Measurements from ENCODE around the gene MND1. TPM values are rescaled to one million over a fixed set of nuclear protein-coding genes. Genes with fewer than 3 reads are reported as not detected.

Gene MND1
- total and polyA plus RNA-seq, 11 donors = 0.27 to 1.3 (median 0.40) TPM; not detected in 6

DNA sequence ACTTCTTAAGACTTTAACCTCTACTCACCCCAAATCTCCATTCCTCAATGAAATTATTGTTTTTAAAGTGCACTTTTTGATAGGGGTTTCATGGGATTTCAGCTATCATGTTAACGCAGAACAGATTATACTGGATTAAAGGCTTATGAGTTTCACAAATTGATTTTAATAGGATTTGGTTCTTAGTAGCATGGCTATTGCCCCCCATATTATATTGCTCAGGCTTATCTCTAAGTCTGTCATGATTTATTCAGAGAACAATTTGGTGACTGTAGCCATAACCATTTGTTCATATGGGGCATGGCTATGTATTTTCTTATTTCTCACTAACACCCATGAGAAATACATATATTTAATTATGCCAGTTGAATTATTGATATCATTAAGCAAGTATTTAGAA is 57.0 kb downstream of the MND1 start:
- H3K36me3 ChIP-seq = no peaks in the 10 kb centered on the region
- no peak overlapping the region for H3K27ac ChIP-seq
- ATAC-seq (no peak), DNase-seq (no peak)
- H3K27me3 ChIP-seq = no peaks in the 10 kb centered on the region
- WGBS, 4 donors = 96 to 99% (median 97%) methylated on average over 1 of the region's 1 CpG
- TF ChIP-seq POLR2A (IDR thresholded peaks at IDR 0.05) = no peak
- TF ChIP-seq, protein P1, sequence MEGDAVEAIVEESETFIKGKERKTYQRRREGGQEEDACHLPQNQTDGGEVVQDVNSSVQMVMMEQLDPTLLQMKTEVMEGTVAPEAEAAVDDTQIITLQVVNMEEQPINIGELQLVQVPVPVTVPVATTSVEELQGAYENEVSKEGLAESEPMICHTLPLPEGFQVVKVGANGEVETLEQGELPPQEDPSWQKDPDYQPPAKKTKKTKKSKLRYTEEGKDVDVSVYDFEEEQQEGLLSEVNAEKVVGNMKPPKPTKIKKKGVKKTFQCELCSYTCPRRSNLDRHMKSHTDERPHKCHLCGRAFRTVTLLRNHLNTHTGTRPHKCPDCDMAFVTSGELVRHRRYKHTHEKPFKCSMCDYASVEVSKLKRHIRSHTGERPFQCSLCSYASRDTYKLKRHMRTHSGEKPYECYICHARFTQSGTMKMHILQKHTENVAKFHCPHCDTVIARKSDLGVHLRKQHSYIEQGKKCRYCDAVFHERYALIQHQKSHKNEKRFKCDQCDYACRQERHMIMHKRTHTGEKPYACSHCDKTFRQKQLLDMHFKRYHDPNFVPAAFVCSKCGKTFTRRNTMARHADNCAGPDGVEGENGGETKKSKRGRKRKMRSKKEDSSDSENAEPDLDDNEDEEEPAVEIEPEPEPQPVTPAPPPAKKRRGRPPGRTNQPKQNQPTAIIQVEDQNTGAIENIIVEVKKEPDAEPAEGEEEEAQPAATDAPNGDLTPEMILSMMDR (IDR thresholded peaks at IDR 0.05) = no peak
- intact Hi-C loops (cut with DNase I) = no loop called here
- no peaks in the 10 kb centered on the region for H3K4me1 ChIP-seq
- no peaks in the 10 kb centered on the region for H3K9me3 ChIP-seq
- H3K4me3 ChIP-seq = no peak overlapping the region

DNA sequence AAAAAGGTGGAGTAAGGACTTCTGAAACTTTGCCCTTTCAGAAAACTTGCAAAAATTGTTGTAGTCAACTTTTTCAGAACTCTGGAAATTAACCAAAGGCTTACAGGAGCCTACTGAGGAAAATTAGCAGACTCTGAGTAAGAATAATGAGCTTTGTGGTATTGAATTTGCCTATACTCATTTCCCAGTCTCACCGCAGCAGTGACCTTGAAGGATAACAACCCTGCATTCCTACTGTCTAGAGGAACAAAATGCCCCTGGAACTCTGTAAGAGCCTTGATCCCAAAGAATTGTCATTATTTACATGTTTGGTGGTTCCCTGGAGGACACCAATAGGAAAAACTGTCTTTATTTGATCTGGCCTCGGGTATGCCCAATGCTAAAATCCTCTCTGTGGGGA is 57.9 kb downstream of the MND1 start:
- intact Hi-C loops (cut with DNase I) = no loop called here
- ATAC-seq (no peak), DNase-seq (no peak)
- 88 to 93% (median 90%) methylated on average over 2 of the region's 2 CpGs for WGBS, 4 donors
- Histone ChIP-seq H3K27ac (no peak overlapping the region), H3K36me3 (no peaks in the 10 kb centered on the region), H3K9me3 (no peaks in the 10 kb centered on the region), H3K4me1 (no peaks in the 10 kb centered on the region), H3K27me3 (no peaks in the 10 kb centered on the region), H3K4me3 (no peak overlapping the region)
- TF ChIP-seq, protein P1 (IDR thresholded peaks at IDR 0.05) = no peak
- no peak for TF ChIP-seq POLR2A (IDR thresholded peaks at IDR 0.05)

DNA sequence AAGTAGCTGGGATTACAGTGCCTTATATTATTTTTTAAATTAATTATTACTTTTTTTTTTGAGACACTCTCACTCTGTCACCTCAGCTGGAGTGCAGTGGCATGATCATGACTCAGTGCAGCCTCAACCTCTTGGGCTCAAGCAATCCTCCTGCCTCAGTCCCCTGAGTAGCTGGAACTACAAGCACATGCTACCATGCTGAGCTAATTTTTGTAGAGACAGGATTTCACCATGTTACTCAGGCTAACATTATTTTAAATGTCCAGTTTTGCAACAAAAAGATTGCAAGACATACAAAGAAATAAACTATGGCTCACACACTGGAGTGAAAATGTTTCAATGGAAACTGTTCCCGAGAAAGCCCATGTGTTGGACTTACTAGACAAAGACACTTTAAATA is 59.2 kb downstream of the MND1 start:
- WGBS, 4 donors = 96 to 98% (median 97%) methylated on average over 1 of the region's 1 CpG
- no peak for DNase-seq
- no peaks in the 10 kb centered on the region for H3K27me3 ChIP-seq
- H3K4me1 ChIP-seq = no peaks in the 10 kb centered on the region
- no peak for TF ChIP-seq POLR2A (IDR thresholded peaks at IDR 0.05)
- TF ChIP-seq, protein P1 (IDR thresholded peaks at IDR 0.05) = no peak
- intact Hi-C loops (cut with DNase I) = no loop called here
- H3K36me3 ChIP-seq = no peaks in the 10 kb centered on the region
- H3K9me3 ChIP-seq = no peaks in the 10 kb centered on the region
- H3K4me3 ChIP-seq = no peak overlapping the region
- ATAC-seq = no peak
- no peak overlapping the region for H3K27ac ChIP-seq

DNA sequence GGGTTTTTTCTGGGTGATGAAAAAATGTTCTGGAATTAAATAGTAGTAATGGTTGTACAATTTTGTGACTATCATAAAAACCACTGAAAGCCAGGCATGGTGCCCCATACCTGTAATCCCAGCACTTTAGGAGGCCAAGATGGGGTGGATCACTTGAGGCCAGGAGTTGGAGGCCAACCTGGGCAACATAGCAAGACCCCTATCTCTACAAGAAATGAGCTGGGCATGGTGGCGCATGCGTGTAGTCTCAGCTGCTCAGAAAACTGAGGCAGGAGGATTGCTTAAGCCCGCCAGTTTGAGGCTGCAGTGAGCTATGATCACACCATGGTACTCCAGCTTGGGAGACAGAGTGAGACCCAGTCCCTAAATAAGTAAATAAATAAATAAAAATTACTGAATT is 63.4 kb downstream of the MND1 start:
- WGBS, 4 donors = 95 to 98% (median 96%) methylated on average over 3 of the region's 3 CpGs
- no peaks in the 10 kb centered on the region for H3K36me3 ChIP-seq
- DNase-seq (no peak), ATAC-seq (no peak)
- intact Hi-C loops (cut with DNase I) = no loop called here
- no peak overlapping the region for H3K4me3 ChIP-seq
- no peaks in the 10 kb centered on the region for H3K27me3 ChIP-seq
- peaks cover 0 to 12% (median 6%) of the 10 kb centered on the region in 12 donors for H3K4me1 ChIP-seq
- no peak for TF ChIP-seq POLR2A (IDR thresholded peaks at IDR 0.05)
- TF ChIP-seq, protein P1 (IDR thresholded peaks at IDR 0.05) = no peak
- H3K27ac ChIP-seq = no peak overlapping the region
- H3K9me3 ChIP-seq = no peaks in the 10 kb centered on the region

All from heart left ventricle (tissue), 16 donors.